GM13977 (cell line): Measurements from ENCODE around the gene FRMPD1.

Source experiments
- DNase-seq: peaks from one replicate; pipeline ENCODE4 v3.0.0; 2012; ENCODE audit warnings: low spot score
- in situ Hi-C: fragments of 300-500 bp; cut with MboI; formaldehyde crosslinking; loops from one replicate; pipeline ENCODE4 v1.12.0; 2022; ENCODE audit warnings: low sequenced_read_pairs, low pct_unique_long_range_greater_than_20kb, mixed read lengths, inconsistent platforms; ENCODE audit not compliant: unreplicated experiment
- TF ChIP-seq, protein P1 (sequence below): IDR thresholded peaks from 2 replicates; pipeline ENCODE4 v1.5.1; 2012; ENCODE audit warnings: mild to moderate bottlenecking, control low read depth; ENCODE audit not compliant: insufficient read depth; ENCODE audit errors: extremely low read depth, missing control alignments

The FRMPD1 gene

GRCh38 chr9:37692622-37693221 is 42.0 kb downstream of the FRMPD1 start:
- DNase-seq, result no peak
- TF ChIP-seq, protein P1, sequence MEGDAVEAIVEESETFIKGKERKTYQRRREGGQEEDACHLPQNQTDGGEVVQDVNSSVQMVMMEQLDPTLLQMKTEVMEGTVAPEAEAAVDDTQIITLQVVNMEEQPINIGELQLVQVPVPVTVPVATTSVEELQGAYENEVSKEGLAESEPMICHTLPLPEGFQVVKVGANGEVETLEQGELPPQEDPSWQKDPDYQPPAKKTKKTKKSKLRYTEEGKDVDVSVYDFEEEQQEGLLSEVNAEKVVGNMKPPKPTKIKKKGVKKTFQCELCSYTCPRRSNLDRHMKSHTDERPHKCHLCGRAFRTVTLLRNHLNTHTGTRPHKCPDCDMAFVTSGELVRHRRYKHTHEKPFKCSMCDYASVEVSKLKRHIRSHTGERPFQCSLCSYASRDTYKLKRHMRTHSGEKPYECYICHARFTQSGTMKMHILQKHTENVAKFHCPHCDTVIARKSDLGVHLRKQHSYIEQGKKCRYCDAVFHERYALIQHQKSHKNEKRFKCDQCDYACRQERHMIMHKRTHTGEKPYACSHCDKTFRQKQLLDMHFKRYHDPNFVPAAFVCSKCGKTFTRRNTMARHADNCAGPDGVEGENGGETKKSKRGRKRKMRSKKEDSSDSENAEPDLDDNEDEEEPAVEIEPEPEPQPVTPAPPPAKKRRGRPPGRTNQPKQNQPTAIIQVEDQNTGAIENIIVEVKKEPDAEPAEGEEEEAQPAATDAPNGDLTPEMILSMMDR, result no peak
- in situ Hi-C loops, result no loop called here

DNA sequence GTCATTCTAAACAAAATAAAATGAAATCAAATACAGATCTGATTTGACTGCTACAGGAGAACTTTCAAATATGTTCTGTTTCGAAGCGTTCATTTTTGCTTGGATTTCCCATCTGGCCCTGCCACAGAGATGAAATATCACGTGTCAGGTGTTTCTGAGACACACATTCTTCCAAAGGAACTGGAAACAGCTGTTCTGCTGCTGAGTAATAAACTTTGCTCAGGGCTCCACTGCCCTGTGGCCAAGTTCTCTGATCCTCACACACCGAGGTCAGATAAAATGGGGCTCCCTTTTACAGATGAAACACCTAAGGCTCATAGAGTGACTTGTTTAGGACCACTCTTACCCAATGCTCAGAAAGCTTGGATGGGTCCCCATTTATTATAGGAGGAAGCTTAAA is 42.5 kb downstream of the FRMPD1 start:
- in situ Hi-C loops, result no loop called here
- DNase-seq, result no peak
- TF ChIP-seq, protein P1, result no peak

- DNase-seq, result no peak
- TF ChIP-seq, protein P1, result no peak
- in situ Hi-C loops, result no loop called here
These were observed 43.6 kb downstream of the FRMPD1 start for GRCh38 chr9:37694355-37694754.

- in situ Hi-C loops, result no loop called here
- no peak for DNase-seq
- TF ChIP-seq, protein P1, result no peak
These were observed 45.8 kb downstream of the FRMPD1 start for GRCh38 chr9:37696528-37696927.

DNA sequence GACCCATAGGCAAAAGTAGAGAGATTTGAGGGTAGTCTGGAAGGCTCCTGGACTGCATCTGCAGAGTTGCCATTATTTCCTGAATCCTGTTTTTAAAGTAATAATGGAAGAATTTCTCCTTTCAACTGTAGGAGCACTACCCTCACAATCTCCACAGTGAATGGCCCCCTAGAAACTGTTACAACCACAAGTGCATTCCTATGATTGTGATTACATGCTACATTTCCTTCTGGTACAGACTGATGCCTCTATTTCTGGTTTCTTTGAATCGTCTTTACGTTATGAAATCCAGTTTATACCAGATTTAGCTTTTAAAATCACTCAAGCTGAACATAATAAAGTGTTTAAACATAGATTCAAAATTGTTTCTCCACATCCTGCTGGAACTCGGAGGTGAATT is 49.4 kb downstream of the FRMPD1 start:
- no peak for DNase-seq
- TF ChIP-seq, protein P1, result no peak
- in situ Hi-C loops, result no loop called here

- in situ Hi-C loops, result no loop called here
- TF ChIP-seq, protein P1, result no peak
- no peak for DNase-seq
These were observed 50.1 kb downstream of the FRMPD1 start for GRCh38 chr9:37700900-37701299.

GRCh38 chr9:37705787-37706186 is 55.0 kb downstream of the FRMPD1 start:
- TF ChIP-seq, protein P1, result no peak
- in situ Hi-C loops, result no loop called here
- DNase-seq, result no peak
